K562 (cell line): ENCODE measurements around the gene SIRT5. TPM values are rescaled to one million over a fixed set of nuclear protein-coding genes. Genes with fewer than 3 reads are reported as not detected.

Experiments used
- ATAC-seq: fragments of 200-7000 bp; cut with Tn5 transposase; 3 replicates; pipeline ENCODE4 v1.9.1; 2020; ENCODE audit warnings: moderate library complexity
- BruUV-seq: library from RNA; stranded (reverse); fragments of 400-500 nt; replicated peaks from 2 replicates; lab custom pipeline; 2021; lab: Mats Ljungman, UMichigan
- CTCF ChIA-PET: fragments of 300-600 bp; formaldehyde crosslinking; extraction: SDS; loops from one replicate; lab custom pipeline; 2021; ENCODE audit warnings: low intra/inter-chr PET ratio; lab: Yijun Ruan, JAX
- POLR2A ChIA-PET: fragments of 300-600, 350-650 bp; sonication (Branson Sonifier 250); formaldehyde crosslinking; extraction: SDS; loops from one replicate; lab custom pipeline; 2021; ENCODE audit warnings: antibody characterized with exemption, inconsistent platforms; lab: Yijun Ruan, JAX
- DNase-seq, 4 experiments: peaks; one replicate each; pipeline versions ENCODE4 v3.0.0 to v3.0.0-alpha.2; 2011 to 2018; ENCODE audit warnings: low spot score in 3 of 4, mixed read lengths in 3 of 4; ENCODE audit errors: extremely low read depth in 1 of 4
- FAIRE-seq: peaks from 2 replicates; lab custom pipeline; 2011; peaks lifted over from hg19 to GRCh38; lab: Jason Lieb, UNC
- H2AFZ ChIP-seq: 2 replicates; pipeline ENCODE4 v1.6.0; 2011; ENCODE audit warnings: low read depth, low read length, control low read depth, inconsistent platforms
- H3K27ac ChIP-seq: fragments of 200-600 bp; 3 replicates; pipeline ENCODE4 v1.8.0; 2011; ENCODE audit warnings: low read depth, mild to moderate bottlenecking, control low read depth, inconsistent platforms, low read length, moderate library complexity, mixed read lengths; ENCODE audit errors: extremely low read depth
- H3K27me3 ChIP-seq, 2 experiments: fragments of 300-600 bp in 1 of 2; 2 replicates in 1 of 2; 3 replicates in 1 of 2; pipeline versions ENCODE4 v1.6.0 to v1.8.0; 2011; ENCODE audit warnings: inconsistent platforms in 2 of 2, low read length in 2 of 2, mild to moderate bottlenecking in 1 of 2, mixed read lengths in 1 of 2, moderate library complexity in 1 of 2; ENCODE audit not compliant: control insufficient read depth in 2 of 2, insufficient read depth in 2 of 2
- H3K36me3 ChIP-seq: fragments of 300-600 bp; 3 replicates; pipeline ENCODE4 v1.8.0; 2011; ENCODE audit warnings: mild to moderate bottlenecking, low read length, inconsistent platforms; ENCODE audit not compliant: control insufficient read depth, insufficient read depth
- H3K4me1 ChIP-seq, 2 experiments: fragments of 200-600 bp in 1 of 2; replicated peaks in 1 of 2; 2 replicates in 1 of 2; 3 replicates in 1 of 2; pipeline versions ENCODE4 v1.5.1 to v1.8.0; 2011; ENCODE audit warnings: inconsistent platforms in 2 of 2, low read length in 2 of 2, mild to moderate bottlenecking in 1 of 2, mixed read lengths in 1 of 2, moderate library complexity in 1 of 2; ENCODE audit not compliant: control insufficient read depth in 2 of 2, insufficient read depth in 2 of 2
- H3K4me2 ChIP-seq: 2 replicates; pipeline ENCODE4 v1.6.1; 2011; ENCODE audit warnings: low read length, control low read depth, inconsistent platforms, mixed read lengths; ENCODE audit not compliant: insufficient read depth
- H3K4me3 ChIP-seq: fragments of 200-600 bp; sonication (generic), shearing (Covaris generic); 2 replicates; pipeline ENCODE4 v1.5.1; 2016; ENCODE audit warnings: control low read depth, inconsistent platforms
- H3K79me2 ChIP-seq: fragments of 200-600 bp; 3 replicates; pipeline ENCODE4 v1.8.0; 2011; ENCODE audit warnings: low read length, inconsistent platforms; ENCODE audit not compliant: control insufficient read depth, insufficient read depth
- H3K9ac ChIP-seq, 2 experiments: 2 replicates each; pipeline versions ENCODE4 v1.6.0 to v1.6.1; 2011; ENCODE audit warnings: low read depth in 2 of 2, low read length in 2 of 2, control low read depth in 1 of 2, inconsistent platforms in 1 of 2, mild to moderate bottlenecking in 1 of 2, mixed read lengths in 1 of 2; ENCODE audit not compliant: insufficient read depth in 1 of 2
- H3K9me1 ChIP-seq: one replicate; pipeline ENCODE4 v1.6.0; 2011; ENCODE audit warnings: inconsistent platforms, mild to moderate bottlenecking, low read length, moderate library complexity; ENCODE audit not compliant: control insufficient read depth, insufficient read depth
- H3K9me3 ChIP-seq: replicated peaks from 2 replicates; pipeline ENCODE4 v1.5.1; 2011; ENCODE audit warnings: low read depth, low read length, inconsistent platforms; ENCODE audit not compliant: control insufficient read depth, insufficient read depth
- H4K20me1 ChIP-seq: replicated peaks from 2 replicates; pipeline ENCODE4 v1.6.1; 2011; ENCODE audit warnings: low read length, inconsistent platforms, mixed read lengths; ENCODE audit not compliant: control insufficient read depth, insufficient read depth
- ATF1 ChIP-seq, 2 experiments: fragments of 450-650 bp in 1 of 2; IDR thresholded peaks; 2 replicates each; pipeline ENCODE4 v1.6.1; 2016; ENCODE audit warnings: missing compliant biosample characterization in 1 of 2, missing genetic modification characterization in 1 of 2
- CHD4 ChIP-seq: fragments of 200-600 bp; sonication (generic); IDR thresholded peaks from 3 replicates; pipeline ENCODE4 v1.6.1; 2012; ENCODE audit warnings: low read depth, mild to moderate bottlenecking, mixed read lengths, low read length, inconsistent platforms; ENCODE audit not compliant: insufficient read depth, insufficient replicate concordance, poor library complexity, severe bottlenecking
- ETV6 ChIP-seq, 3 experiments: fragments of 150-350 bp in 1 of 3; sonication (generic) in 1 of 3; formaldehyde crosslinking in 1 of 3; IDR thresholded peaks; 2 replicates each; pipeline versions ENCODE4 v1.6.1 to v1.8.0; 2014 to 2022; ENCODE audit warnings: borderline replicate concordance in 2 of 3, low read depth in 2 of 3, antibody characterized with exemption in 1 of 3, low read length in 1 of 3, mild to moderate bottlenecking in 1 of 3, missing genetic modification reagents in 1 of 3
- HIVEP1 ChIP-seq: fragments of 250-450 bp; sonication (Bioruptor Pico); IDR thresholded peaks from 2 replicates; pipeline ENCODE4 v1.4.0; 2020; ENCODE audit warnings: mild to moderate bottlenecking
- KDM2B ChIP-seq: fragments of 250-450 bp; sonication (Bioruptor Pico); IDR thresholded peaks from 2 replicates; pipeline ENCODE4 v1.8.0; 2021; ENCODE audit warnings: mild to moderate bottlenecking, moderate library complexity
- MYC ChIP-seq, 2 experiments: fragments of 250-450 bp in 1 of 2; sonication (Bioruptor Pico) in 1 of 2; IDR thresholded peaks; 2 replicates each; pipeline versions ENCODE4 v1.5.1 to v1.6.1; 2012 to 2021; ENCODE audit warnings: low read depth in 2 of 2, borderline replicate concordance in 1 of 2, improper control_type of control experiment in 1 of 2, low read length in 1 of 2, mild to moderate bottlenecking in 1 of 2, moderate library complexity in 1 of 2
- NFIC ChIP-seq: fragments of 450-650 bp; IDR thresholded peaks from 2 replicates; pipeline ENCODE4 v1.6.1; 2017; ENCODE audit warnings: mild to moderate bottlenecking, inconsistent platforms
- OTX1 ChIP-seq: fragments of 450-650 bp; formaldehyde crosslinking; IDR thresholded peaks from 2 replicates; pipeline ENCODE4 v1.4.0; 2022; ENCODE audit warnings: mild to moderate bottlenecking
- RBM34 ChIP-seq: fragments of 200-400 bp; formaldehyde crosslinking; IDR thresholded peaks from 2 replicates; pipeline ENCODE4 v1.6.1; 2018; ENCODE audit warnings: low read length, borderline replicate concordance; ENCODE audit not compliant: insufficient read depth
- RUNX1 ChIP-seq: sonication (generic); IDR thresholded peaks from 2 replicates; pipeline ENCODE4 v1.6.1; 2016; ENCODE audit warnings: antibody characterized with exemption, low read depth
- SMARCE1 ChIP-seq: fragments of 450-650 bp; IDR thresholded peaks from 2 replicates; pipeline ENCODE4 v1.7.1; 2016; ENCODE audit warnings: mild to moderate bottlenecking
- SPI1 ChIP-seq: IDR thresholded peaks from 2 replicates; pipeline ENCODE4 v1.6.1; 2011; ENCODE audit warnings: low read depth, low read length, control low read depth, borderline replicate concordance
- TEAD2 ChIP-seq: fragments of 450-650 bp; IDR thresholded peaks from 2 replicates; pipeline ENCODE4 v1.6.1; 2016; ENCODE audit warnings: missing genetic modification characterization, control low read depth, missing compliant biosample characterization
- ZNF444 ChIP-seq: fragments of 250-450 bp; sonication (Bioruptor Pico); IDR thresholded peaks from 2 replicates; pipeline ENCODE4 v1.4.0; 2020; ENCODE audit warnings: mild to moderate bottlenecking, moderate library complexity
- in situ Hi-C: fragments of 300-500 bp; cut with MboI; formaldehyde crosslinking; loops from 4 replicates; pipeline ENCODE4 v1.15.0; 2018; ENCODE audit warnings: inconsistent platforms, mixed read lengths
- intact Hi-C: fragments of 100-400 bp; cut with micrococcal nuclease; formaldehyde crosslinking; loops from 2 replicates; pipeline ENCODE4 v1.14.2; 2022
- polyA plus RNA-seq, 8 experiments: library from polyadenylated mRNA; depleted of rRNA in 4 of 8; stranded (reverse) in 5 of 8; unstranded in 3 of 8; fragments of >200 nt; fragmentation: Nextera tagmentation in 2 of 8; fragmentation: Illumina TruSeq in 1 of 8; extraction: Ambion mirVana in 2 of 8; extraction: Trizol in 1 of 8; gene quantifications; 2 replicates each; pipeline versions ENCODE4 v1.2.1 to v1.2.3, GENCODE V29; 2011 to 2014; ENCODE audit warnings: inconsistent platforms in 1 of 8, missing spikeins in 1 of 8
- total RNA-seq, 7 experiments: library from RNA; depleted of rRNA in 6 of 7; stranded (reverse); fragments of >200 nt in 6 of 7; fragmentation: Illumina TruSeq in 2 of 7; extraction: Trizol in 2 of 7; gene quantifications; 2 replicates each; pipeline versions ENCODE4 v1.2.1 to v1.2.3, GENCODE V29; 2011 to 2021; ENCODE audit warnings: low replicate concordance in 1 of 7
- TF ChIP-seq, protein P1 (sequence below): fragments of 250-450 bp; sonication (Bioruptor Pico); IDR thresholded peaks from 2 replicates; pipeline ENCODE4 v1.5.0; 2021
- TF ChIP-seq, protein P2 (sequence below): sonication (generic); formaldehyde crosslinking; IDR thresholded peaks from 2 replicates; pipeline ENCODE4 v1.8.0; 2022; ENCODE audit warnings: mild to moderate bottlenecking, missing genetic modification reagents, borderline replicate concordance

Gene SIRT5
- total and polyA plus RNA-seq, 9 of the 15 experiments (the other 6 are each of a cell fraction or from before 2014, with no cell fraction given): 2.1 to 15.7 (median 11.4) TPM

DNA sequence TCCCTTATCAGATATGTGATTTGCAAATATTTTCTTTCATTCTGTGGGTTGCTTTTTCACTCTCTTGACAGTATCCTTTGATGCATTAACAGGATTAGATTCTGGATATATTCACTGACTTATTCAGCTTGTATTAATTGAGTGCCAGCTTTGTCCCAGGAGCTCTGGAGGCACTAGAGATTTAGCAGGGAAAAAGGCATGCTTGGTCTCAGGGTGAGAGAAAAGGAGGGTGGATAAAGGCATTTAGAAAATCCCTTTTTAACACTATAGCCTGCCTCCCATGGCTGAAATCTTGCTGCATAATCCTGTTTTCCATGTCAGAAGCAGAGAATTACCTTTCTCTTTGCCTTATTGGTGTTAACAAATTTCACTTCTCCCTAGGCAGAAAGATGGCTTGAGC is 28.5 kb upstream of the SIRT5 start:
- TF ChIP-seq NFIC: no peak
- TF ChIP-seq ETV6 (IDR thresholded peaks at IDR 0.05; ENCODE audit: borderline replicate concordance in 1 of 2, low read depth in 2 of 2, low read length in 1 of 2): no peak
- TF ChIP-seq ETV6 (CRISPR knock-in tag; IDR thresholded peaks at IDR 0.05; ENCODE audit: borderline replicate concordance): no peak
- TF ChIP-seq CHD4: no peak
- no peak for TF ChIP-seq SPI1
- no peak for TF ChIP-seq TEAD2 (tag)
- TF ChIP-seq, protein P1, sequence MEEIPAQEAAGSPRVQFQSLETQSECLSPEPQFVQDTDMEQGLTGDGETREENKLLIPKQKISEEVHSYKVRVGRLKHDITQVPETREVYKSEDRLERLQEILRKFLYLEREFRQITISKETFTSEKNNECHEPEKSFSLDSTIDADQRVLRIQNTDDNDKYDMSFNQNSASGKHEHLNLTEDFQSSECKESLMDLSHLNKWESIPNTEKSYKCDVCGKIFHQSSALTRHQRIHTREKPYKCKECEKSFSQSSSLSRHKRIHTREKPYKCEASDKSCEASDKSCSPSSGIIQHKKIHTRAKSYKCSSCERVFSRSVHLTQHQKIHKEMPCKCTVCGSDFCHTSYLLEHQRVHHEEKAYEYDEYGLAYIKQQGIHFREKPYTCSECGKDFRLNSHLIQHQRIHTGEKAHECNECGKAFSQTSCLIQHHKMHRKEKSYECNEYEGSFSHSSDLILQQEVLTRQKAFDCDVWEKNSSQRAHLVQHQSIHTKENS: no peak
- TF ChIP-seq KDM2B (CRISPR knock-in tag): no peak
- TF ChIP-seq SMARCE1: no peak
- TF ChIP-seq, protein P2, sequence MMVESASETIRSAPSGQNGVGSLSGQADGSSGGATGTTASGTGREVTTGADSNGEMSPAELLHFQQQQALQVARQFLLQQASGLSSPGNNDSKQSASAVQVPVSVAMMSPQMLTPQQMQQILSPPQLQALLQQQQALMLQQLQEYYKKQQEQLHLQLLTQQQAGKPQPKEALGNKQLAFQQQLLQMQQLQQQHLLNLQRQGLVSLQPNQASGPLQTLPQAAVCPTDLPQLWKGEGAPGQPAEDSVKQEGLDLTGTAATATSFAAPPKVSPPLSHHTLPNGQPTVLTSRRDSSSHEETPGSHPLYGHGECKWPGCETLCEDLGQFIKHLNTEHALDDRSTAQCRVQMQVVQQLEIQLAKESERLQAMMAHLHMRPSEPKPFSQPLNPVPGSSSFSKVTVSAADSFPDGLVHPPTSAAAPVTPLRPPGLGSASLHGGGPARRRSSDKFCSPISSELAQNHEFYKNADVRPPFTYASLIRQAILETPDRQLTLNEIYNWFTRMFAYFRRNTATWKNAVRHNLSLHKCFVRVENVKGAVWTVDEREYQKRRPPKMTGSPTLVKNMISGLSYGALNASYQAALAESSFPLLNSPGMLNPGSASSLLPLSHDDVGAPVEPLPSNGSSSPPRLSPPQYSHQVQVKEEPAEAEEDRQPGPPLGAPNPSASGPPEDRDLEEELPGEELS: no peak
- TF ChIP-seq HIVEP1: no peak
- TF ChIP-seq RBM34: no peak
- TF ChIP-seq ATF1 (CRISPR knock-in tag; IDR thresholded peaks at IDR 0.05): no peak
- no peak for TF ChIP-seq ATF1 (tag; IDR thresholded peaks at IDR 0.05)
- TF ChIP-seq MYC (IDR thresholded peaks at IDR 0.05; ENCODE audit: low read depth, low read length): no peak
- TF ChIP-seq MYC (CRISPR knock-in tag; IDR thresholded peaks at IDR 0.05; ENCODE audit: borderline replicate concordance, low read depth): no peak
- no peak for TF ChIP-seq ZNF444
- TF ChIP-seq OTX1 (CRISPR knock-in tag): no peak
- TF ChIP-seq RUNX1: no peak
- H3K4me1 ChIP-seq: peaks cover 3 to 4% of the 10 kb centered on the region in 2 experiments; a peak in 2 of 5 replicates
- no peaks in the 10 kb centered on the region for H3K79me2 ChIP-seq
- FAIRE-seq: no peak
- H3K9me1 ChIP-seq: no peaks in the 10 kb centered on the region
- H2AFZ ChIP-seq: no peak overlapping the region
- ChIA-PET POLR2A (interaction anchor here (0.6 kb wide), 1 partner anchor 303 kb away, joined by 3 read pairs; no protein-coding TSS in a partner anchor), CTCF (interaction anchor here (0.7 kb wide), 1 partner anchor 218 kb away, joined by 3 read pairs; no protein-coding TSS in a partner anchor)
- no peaks in the 10 kb centered on the region for H3K36me3 ChIP-seq
- no peak for DNase-seq
- no peak overlapping the region for H3K27ac ChIP-seq
- in situ Hi-C loops: no loop called here
- no peak for ATAC-seq
- H3K9me3 ChIP-seq: no peaks in the 10 kb centered on the region
- no TSS peak for BruUV-seq
- H3K4me3 ChIP-seq: no peak overlapping the region
- intact Hi-C loops: no loop called here
- no peak overlapping the region for H3K9ac ChIP-seq
- no peaks in the 10 kb centered on the region for H4K20me1 ChIP-seq
- no peak overlapping the region for H3K4me2 ChIP-seq
- H3K27me3 ChIP-seq: no peaks in the 10 kb centered on the region
